ENCODE data around the gene ARHGAP4. TPM values are rescaled to one million over a fixed set of nuclear protein-coding genes. Genes with fewer than 3 reads are reported as not detected.

ARHGAP4 gene
- total RNA-seq, 1 experiment from 2014 or later, result 67.4 TPM

DNA sequence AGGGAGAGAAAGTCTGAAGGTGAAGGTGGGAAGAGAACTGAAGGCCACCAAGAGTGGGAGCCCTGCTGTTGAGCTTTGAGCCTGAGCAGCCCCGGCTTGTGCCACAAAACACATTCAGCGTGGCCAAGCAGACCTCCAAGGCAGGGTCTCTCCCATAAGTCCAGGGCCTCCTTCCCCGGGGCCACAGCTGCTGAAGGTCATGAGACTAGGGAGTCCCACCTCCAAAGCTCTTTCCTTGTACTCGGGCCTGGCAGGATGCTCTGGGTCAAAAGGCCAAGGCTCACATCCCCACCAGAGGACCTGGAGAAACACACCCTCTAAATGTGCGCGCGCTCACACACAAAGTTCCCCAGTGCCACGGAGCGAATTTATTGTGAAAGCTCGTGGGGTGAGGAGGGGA is 3.5 kb upstream of the ARHGAP4 start:
- Histone ChIP-seq H3K27me3 (ENCODE audit: insufficient read depth, low read length) (no peaks in the 10 kb centered on the region), H3K4me1 (ENCODE audit: control insufficient read depth in 1 of 2, insufficient read depth in 2 of 2, low read length in 2 of 2) (peaks cover 22 to 42% of the 10 kb centered on the region in 2 experiments), H3K9ac (ENCODE audit: low read length) (0 out of 2 replicates have a peak overlapping the region, but pooled peaks have one; percentile 17), H3K36me3 (ENCODE audit: control insufficient read depth in 1 of 2, insufficient read depth in 2 of 2, low read length in 2 of 2) (peaks cover 0 to 5% of the 10 kb centered on the region in 2 experiments; a peak in 2 of 4 replicates), H3K79me2 (ENCODE audit: insufficient read depth, low read length) (peaks cover 42% of the 10 kb centered on the region), H3K27ac (ENCODE audit: low read depth, low read length) (peak overlapping the region; percentile 62), H4K20me1 (ENCODE audit: insufficient read depth) (no peaks in the 10 kb centered on the region), H3K4me2 (ENCODE audit: low read length) (peak overlapping the region; percentile 56), H3K9me3 (ENCODE audit: control insufficient read depth in 1 of 2, insufficient read depth in 1 of 2, low read depth in 1 of 2, low read length in 2 of 2) (no peaks in the 10 kb centered on the region), H2AFZ (ENCODE audit: low read depth, low read length, poor library complexity, severe bottlenecking) (no peak overlapping the region), H3K4me3 (replicated peaks in 1 of 2; ENCODE audit: low read depth in 1 of 2, low read length in 2 of 2) (no peak overlapping the region), H3K9me2 (ENCODE audit: insufficient read depth) (no peaks in the 10 kb centered on the region)
- ChIA-PET RAD21 (ENCODE audit: low non-redundant PET in 1 of 2, low total read pairs in 2 of 2, uncharacterized antibody in 2 of 2, unreplicated experiment in 2 of 2) (no interaction called here), POLR2A (interaction anchor here (2.3 kb wide), 1 partner anchor 41 kb away, joined by 10 read pairs; the partner anchor contains the start of gene HCFC1), CTCF (interaction anchor here (1.4 kb wide), 1 partner anchor 17 kb away, joined by 3 read pairs; no protein-coding TSS in a partner anchor)
- intact Hi-C loops (cut with micrococcal nuclease), result no loop called here
- TF ChIP-seq, protein P1, sequence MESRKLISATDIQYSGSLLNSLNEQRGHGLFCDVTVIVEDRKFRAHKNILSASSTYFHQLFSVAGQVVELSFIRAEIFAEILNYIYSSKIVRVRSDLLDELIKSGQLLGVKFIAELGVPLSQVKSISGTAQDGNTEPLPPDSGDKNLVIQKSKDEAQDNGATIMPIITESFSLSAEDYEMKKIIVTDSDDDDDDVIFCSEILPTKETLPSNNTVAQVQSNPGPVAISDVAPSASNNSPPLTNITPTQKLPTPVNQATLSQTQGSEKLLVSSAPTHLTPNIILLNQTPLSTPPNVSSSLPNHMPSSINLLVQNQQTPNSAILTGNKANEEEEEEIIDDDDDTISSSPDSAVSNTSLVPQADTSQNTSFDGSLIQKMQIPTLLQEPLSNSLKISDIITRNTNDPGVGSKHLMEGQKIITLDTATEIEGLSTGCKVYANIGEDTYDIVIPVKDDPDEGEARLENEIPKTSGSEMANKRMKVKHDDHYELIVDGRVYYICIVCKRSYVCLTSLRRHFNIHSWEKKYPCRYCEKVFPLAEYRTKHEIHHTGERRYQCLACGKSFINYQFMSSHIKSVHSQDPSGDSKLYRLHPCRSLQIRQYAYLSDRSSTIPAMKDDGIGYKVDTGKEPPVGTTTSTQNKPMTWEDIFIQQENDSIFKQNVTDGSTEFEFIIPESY (IDR thresholded peaks at IDR 0.05; ENCODE audit: extremely low read depth, insufficient replicate concordance, low read length), result no peak
- TF ChIP-seq CEBPB (IDR thresholded peaks at IDR 0.05; ENCODE audit: low read depth), result no peak
- no peak for TF ChIP-seq CBX3 (IDR thresholded peaks at IDR 0.05; ENCODE audit: low read depth)
- no peak for TF ChIP-seq SP1 (IDR thresholded peaks at IDR 0.05; ENCODE audit: low read depth)
- TF ChIP-seq POLR2A (IDR thresholded peaks at IDR 0.05; ENCODE audit: borderline replicate concordance, extremely low read depth, insufficient read depth, insufficient read length), result no peak
- no peak for TF ChIP-seq SIN3A (IDR thresholded peaks at IDR 0.05; ENCODE audit: low read depth)
- TF ChIP-seq, protein P2, sequence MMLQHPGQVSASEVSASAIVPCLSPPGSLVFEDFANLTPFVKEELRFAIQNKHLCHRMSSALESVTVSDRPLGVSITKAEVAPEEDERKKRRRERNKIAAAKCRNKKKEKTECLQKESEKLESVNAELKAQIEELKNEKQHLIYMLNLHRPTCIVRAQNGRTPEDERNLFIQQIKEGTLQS (IDR thresholded peaks at IDR 0.05), result no peak
- TF ChIP-seq SRF (IDR thresholded peaks at IDR 0.05; ENCODE audit: low read depth), result no peak
- no peak for TF ChIP-seq ZNF274 (IDR thresholded peaks at IDR 0.05; ENCODE audit: low read depth, low read length)
- TF ChIP-seq, protein P3, sequence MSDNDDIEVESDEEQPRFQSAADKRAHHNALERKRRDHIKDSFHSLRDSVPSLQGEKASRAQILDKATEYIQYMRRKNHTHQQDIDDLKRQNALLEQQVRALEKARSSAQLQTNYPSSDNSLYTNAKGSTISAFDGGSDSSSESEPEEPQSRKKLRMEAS (IDR thresholded peaks at IDR 0.05), result no peak
- TF ChIP-seq TCF7L2 (IDR thresholded peaks at IDR 0.05; ENCODE audit: borderline replicate concordance, extremely low read depth, insufficient read depth, insufficient read length), result no peak
- no peak for TF ChIP-seq RAD21 (IDR thresholded peaks at IDR 0.05; ENCODE audit: low read depth)
- TF ChIP-seq, protein P4, sequence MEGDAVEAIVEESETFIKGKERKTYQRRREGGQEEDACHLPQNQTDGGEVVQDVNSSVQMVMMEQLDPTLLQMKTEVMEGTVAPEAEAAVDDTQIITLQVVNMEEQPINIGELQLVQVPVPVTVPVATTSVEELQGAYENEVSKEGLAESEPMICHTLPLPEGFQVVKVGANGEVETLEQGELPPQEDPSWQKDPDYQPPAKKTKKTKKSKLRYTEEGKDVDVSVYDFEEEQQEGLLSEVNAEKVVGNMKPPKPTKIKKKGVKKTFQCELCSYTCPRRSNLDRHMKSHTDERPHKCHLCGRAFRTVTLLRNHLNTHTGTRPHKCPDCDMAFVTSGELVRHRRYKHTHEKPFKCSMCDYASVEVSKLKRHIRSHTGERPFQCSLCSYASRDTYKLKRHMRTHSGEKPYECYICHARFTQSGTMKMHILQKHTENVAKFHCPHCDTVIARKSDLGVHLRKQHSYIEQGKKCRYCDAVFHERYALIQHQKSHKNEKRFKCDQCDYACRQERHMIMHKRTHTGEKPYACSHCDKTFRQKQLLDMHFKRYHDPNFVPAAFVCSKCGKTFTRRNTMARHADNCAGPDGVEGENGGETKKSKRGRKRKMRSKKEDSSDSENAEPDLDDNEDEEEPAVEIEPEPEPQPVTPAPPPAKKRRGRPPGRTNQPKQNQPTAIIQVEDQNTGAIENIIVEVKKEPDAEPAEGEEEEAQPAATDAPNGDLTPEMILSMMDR (IDR thresholded peaks at IDR 0.05 in 2 of 3, conservative IDR thresholded peaks at IDR 0.05 in 1 of 3; ENCODE audit: borderline replicate concordance in 1 of 3, insufficient read depth in 1 of 3, low read depth in 2 of 3, low read length in 2 of 3), result no peak
- no peak for TF ChIP-seq EZH2phosphoT487 (IDR thresholded peaks at IDR 0.05; ENCODE audit: borderline replicate concordance)
- TF ChIP-seq POLR2AphosphoS5 (IDR thresholded peaks at IDR 0.05; ENCODE audit: low read depth, low read length), result no peak
- no peak for TF ChIP-seq ZFX (IDR thresholded peaks at IDR 0.05)
- TF ChIP-seq, protein P5, sequence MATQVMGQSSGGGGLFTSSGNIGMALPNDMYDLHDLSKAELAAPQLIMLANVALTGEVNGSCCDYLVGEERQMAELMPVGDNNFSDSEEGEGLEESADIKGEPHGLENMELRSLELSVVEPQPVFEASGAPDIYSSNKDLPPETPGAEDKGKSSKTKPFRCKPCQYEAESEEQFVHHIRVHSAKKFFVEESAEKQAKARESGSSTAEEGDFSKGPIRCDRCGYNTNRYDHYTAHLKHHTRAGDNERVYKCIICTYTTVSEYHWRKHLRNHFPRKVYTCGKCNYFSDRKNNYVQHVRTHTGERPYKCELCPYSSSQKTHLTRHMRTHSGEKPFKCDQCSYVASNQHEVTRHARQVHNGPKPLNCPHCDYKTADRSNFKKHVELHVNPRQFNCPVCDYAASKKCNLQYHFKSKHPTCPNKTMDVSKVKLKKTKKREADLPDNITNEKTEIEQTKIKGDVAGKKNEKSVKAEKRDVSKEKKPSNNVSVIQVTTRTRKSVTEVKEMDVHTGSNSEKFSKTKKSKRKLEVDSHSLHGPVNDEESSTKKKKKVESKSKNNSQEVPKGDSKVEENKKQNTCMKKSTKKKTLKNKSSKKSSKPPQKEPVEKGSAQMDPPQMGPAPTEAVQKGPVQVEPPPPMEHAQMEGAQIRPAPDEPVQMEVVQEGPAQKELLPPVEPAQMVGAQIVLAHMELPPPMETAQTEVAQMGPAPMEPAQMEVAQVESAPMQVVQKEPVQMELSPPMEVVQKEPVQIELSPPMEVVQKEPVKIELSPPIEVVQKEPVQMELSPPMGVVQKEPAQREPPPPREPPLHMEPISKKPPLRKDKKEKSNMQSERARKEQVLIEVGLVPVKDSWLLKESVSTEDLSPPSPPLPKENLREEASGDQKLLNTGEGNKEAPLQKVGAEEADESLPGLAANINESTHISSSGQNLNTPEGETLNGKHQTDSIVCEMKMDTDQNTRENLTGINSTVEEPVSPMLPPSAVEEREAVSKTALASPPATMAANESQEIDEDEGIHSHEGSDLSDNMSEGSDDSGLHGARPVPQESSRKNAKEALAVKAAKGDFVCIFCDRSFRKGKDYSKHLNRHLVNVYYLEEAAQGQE (IDR thresholded peaks at IDR 0.05; ENCODE audit: low read depth), result no peak
- TF ChIP-seq ELF1 (IDR thresholded peaks at IDR 0.05; ENCODE audit: borderline replicate concordance, low read depth), result no peak
- TF ChIP-seq FOSL1 (IDR thresholded peaks at IDR 0.05; ENCODE audit: low read depth), result no peak
- ATAC-seq (no peak), DNase-seq (ENCODE audit: low read depth, low spot score) (no peak)
- BruUV-seq (replicated peaks), result no TSS peak
